Fibroblast of pulmonary artery (primary cell): Measurements from ENCODE around the gene CCL26.
"Not testable (repeated sequence)": the region's sequence is repeated elsewhere in the genome, so short reads cannot be mapped to it uniquely, and the experiment has no call there.

ENCODE experiments used
- DNase-seq: peaks from one replicate; pipeline ENCODE4 v3.0.0-alpha.2; 2010; ENCODE audit warnings: low read depth
- H3K4me3 ChIP-seq: replicated peaks from 2 replicates; pipeline ENCODE4 v1.5.1; 2011; ENCODE audit warnings: low read depth, mild to moderate bottlenecking, control low read depth, low read length, moderate library complexity
- TF ChIP-seq, protein P1 (sequence below): IDR thresholded peaks from 2 replicates; pipeline ENCODE4 v1.5.1; 2011; ENCODE audit warnings: mild to moderate bottlenecking, control low read depth, low read length, inconsistent platforms; ENCODE audit errors: missing control alignments

Gene CCL26

DNA sequence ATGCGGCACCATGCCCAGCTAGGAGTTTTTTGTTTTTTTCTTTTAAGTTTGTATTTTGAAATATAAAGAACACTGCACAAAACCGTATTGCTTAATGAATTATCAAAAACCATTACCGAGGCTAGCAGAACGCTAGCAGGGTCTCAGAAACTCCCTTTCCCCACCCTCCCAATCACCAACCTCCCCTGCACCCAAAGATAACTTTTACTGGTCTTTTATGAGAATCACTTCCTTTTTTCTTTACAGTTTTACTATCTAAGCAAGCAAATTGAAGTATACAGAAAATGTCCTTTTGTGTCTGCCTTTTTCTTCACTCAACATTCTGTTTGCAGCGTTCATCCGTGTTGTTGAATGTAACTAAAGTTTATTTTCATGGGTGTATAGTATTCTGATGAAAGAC lies 46.7 kb downstream of the CCL26 start:
- H3K4me3 ChIP-seq = no peak overlapping the region
- TF ChIP-seq, protein P1, sequence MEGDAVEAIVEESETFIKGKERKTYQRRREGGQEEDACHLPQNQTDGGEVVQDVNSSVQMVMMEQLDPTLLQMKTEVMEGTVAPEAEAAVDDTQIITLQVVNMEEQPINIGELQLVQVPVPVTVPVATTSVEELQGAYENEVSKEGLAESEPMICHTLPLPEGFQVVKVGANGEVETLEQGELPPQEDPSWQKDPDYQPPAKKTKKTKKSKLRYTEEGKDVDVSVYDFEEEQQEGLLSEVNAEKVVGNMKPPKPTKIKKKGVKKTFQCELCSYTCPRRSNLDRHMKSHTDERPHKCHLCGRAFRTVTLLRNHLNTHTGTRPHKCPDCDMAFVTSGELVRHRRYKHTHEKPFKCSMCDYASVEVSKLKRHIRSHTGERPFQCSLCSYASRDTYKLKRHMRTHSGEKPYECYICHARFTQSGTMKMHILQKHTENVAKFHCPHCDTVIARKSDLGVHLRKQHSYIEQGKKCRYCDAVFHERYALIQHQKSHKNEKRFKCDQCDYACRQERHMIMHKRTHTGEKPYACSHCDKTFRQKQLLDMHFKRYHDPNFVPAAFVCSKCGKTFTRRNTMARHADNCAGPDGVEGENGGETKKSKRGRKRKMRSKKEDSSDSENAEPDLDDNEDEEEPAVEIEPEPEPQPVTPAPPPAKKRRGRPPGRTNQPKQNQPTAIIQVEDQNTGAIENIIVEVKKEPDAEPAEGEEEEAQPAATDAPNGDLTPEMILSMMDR = no peak
- no peak for DNase-seq

DNA sequence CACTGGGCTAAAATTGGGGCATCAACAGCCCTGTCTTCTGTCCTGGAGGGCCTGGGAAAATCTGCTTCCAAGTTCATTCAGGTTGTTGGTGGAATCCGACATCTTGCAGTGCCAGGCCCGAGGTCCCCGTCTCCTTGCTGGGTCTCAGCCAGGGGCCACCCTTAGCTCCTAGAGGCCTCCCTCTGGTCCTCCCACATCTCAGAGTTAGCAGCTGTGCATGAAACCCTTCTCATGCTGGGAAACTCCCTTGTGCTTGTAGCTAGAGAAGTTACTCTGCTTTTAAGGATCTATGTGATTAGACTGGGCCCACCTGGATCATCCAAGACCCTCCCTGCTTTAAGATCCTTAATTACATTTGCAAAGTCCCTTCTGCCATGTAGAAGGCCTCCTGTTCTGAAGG lies 48.6 kb downstream of the CCL26 start:
- no peak overlapping the region for H3K4me3 ChIP-seq
- TF ChIP-seq, protein P1 = no peak
- DNase-seq = no peak

DNA sequence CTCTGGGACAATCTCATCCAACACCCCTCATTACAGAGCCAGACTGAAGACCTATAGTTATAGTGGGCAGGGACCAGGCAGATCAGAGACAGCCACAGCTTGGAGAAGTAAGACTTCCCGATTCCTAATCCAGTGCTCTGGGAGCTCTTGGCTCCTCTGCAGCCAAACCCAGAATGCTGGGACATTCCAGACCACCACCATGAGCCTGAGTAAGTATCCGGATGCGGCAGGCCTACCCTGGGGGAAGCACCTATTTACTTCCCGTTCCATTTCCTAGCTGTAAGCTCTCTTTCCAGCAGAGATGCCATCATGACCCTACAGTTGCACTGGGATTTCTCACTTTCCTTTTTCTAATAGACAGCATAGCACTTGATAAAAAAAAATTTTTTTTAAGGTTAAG lies 49.6 kb downstream of the CCL26 start:
- TF ChIP-seq, protein P1 = no peak
- DNase-seq = no peak
- H3K4me3 ChIP-seq = no peak overlapping the region

DNA sequence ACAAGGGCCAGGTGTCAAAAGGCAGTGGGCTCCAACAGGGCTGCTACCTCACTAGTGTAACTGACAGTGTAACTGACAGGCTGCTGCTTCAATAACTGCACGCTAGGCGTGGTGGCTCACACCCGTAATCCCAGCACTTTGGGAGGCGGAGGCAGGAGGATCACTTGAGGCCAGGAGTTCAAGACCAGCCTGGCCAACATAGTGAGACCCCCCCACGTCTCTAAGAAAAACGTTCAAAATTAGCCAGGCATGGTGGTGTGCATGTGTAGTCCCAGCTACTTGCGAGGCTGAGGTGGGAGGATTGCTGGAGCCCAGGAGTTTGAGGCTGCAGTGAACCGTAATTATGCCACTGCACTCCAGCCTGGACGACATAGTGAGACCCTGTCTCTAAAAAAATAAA lies 50.1 kb downstream of the CCL26 start:
- not testable (repeated sequence) for DNase-seq, H3K4me3 ChIP-seq

DNA sequence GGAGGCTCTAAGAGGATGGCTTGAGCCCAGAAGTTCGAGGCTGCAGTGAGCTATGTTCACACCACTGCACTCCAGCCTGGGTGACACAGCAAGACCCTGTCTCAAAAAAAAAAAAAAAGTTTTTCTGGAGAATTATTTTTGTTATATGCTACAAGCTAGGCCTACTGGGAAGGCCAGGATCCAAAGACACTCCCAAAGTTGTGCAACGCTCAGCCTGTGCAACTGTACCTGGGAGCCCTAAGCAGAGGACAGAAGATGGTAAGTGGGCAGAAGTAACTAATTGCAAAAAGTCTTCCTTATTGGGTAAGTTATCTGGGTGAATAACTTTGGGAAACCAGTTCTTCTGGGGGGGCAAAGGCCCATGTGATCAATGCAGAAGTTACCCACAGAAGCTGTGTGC lies 50.6 kb downstream of the CCL26 start:
- no peak for DNase-seq
- TF ChIP-seq, protein P1 = no peak
- H3K4me3 ChIP-seq = no peak overlapping the region

DNA sequence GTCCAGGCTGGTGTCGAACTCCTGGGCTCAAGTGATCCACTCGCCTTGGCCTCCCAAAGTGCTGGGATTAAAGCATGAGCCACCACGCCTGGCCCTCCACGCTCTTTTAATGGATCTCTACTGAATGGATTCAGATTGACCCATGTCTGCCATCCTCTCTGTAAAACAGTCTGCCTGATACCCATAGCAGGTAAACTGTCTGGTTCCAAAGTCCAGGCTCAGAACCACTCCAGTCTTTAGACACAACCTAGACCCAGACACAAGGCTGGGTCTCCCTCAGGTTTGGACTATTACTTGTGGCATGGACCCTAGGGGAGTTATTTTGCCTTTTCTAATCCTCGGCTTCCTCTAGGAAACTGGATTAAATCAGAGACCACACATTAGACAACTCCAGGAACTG lies 52.4 kb downstream of the CCL26 start:
- DNase-seq = no peak
- TF ChIP-seq, protein P1 = no peak
- no peak overlapping the region for H3K4me3 ChIP-seq
